ENCODE data around the gene AGMO.

Gene AGMO

GRCh38 chr7:15508258-15508657 lies 53.6 kb downstream of the AGMO start:
- TF ChIP-seq CTCF (IDR thresholded peaks at IDR 0.05), result no peak

DNA sequence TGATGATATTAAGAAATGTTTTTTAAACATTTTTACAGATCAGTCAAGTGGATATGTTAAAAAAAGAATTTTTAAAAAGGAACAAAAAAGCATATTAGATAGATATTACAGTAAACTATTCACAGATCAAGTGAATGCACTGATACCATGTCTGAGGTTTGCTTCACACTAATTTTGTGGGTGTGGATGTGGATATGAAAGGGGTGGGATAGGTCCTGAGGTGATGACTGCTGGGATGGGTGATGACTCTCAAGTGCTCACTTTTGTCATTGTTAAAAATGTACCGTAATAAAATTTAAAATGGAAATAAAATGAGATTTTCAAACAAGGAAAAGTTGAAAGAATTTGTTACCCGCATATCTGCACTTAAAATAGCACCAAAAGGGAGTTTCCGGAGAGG lies 54.1 kb downstream of the AGMO start:
- no peak for TF ChIP-seq CTCF (IDR thresholded peaks at IDR 0.05)

DNA sequence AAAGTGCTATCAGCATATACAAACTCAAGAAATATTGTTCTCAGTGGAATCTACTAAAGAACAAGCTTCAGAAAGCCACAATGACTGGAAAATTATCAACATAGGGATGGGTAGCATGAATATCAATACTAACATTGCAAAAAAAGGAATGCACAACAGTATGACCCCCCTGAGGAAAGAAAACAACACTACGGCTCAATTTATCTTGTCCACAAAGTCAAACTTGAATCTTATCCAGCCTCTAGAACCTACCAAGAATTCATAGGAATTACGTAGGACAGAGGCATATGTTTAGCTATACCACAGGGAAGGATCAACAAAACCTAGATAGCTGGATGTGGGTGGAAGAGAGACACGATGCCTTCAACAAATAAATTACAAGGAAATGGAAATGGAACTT lies 54.6 kb downstream of the AGMO start:
- TF ChIP-seq CTCF (IDR thresholded peaks at IDR 0.05), result no peak

DNA sequence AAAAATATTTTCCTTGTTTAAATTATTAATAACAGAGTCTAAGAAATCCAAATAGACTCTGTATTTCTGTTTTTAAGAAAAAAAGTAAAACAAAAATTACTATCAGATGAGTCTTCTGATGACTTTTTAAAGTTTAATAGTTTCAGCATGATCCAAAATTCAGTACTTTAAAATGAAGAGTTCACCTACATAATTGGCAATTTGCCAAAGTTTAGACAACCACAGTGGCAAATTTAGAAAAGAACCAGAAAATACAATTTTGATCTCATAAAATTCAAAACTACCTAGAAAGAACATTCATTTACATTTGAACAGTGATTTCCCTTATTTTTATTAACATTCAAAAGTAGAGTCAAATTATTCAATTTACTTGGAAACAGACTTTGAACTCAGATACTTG lies 56.1 kb downstream of the AGMO start:
- no peak for TF ChIP-seq CTCF (IDR thresholded peaks at IDR 0.05)

- TF ChIP-seq CTCF (IDR thresholded peaks at IDR 0.05), result no peak
Observed at GRCh38 chr7:15504351-15504750, 57.5 kb downstream of the AGMO start.

- no peak for TF ChIP-seq CTCF (IDR thresholded peaks at IDR 0.05)
Observed at GRCh38 chr7:15503603-15504290, 58.1 kb downstream of the AGMO start.

DNA sequence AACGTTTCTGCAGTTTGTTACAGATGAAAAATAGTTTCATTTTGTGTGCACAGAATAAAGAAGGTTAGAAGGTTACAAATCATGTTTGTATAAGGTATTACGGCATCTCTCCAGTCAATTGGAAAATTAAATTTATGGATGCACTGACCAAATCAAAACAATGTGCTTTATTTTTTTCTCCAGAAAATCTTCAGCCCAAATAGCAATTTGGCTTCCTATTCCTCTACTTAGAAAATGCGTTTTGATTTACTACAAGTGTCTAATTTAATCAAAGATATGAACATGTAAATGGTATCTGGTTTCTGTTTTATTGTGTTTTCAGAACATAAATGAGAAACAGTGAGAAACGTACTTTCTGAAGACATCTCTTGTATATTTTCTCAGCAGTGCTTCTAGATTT lies 63.4 kb downstream of the AGMO start:
- TF ChIP-seq CTCF (IDR thresholded peaks at IDR 0.05), result no peak

DNA sequence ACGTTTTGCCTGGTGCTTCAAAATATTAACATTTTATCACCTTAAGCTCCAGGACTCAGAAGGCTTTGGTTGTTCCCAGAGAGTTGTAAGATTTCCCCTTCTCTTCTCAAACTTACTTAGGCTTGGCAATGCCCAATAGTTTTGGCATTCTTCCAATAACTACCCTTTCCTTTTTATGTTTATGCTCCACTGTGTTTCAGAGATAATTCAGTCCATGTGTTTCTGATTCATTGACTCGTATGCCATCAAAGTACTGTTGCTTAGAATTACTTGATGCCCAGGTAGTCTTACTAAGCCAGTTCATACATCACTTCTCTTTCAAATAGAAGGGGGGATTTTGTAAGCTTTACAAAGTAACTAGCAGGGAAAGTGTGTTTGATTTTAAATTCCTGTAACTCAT lies 66.6 kb downstream of the AGMO start:
- no peak for TF ChIP-seq CTCF (IDR thresholded peaks at IDR 0.05)
